NCI-H345 treated with DMSO at 0.1 percent for 48 hours (cell line): ENCODE results near the gene ATF4.
"Not testable (repeated sequence)": the region's sequence is repeated elsewhere in the genome, so short reads cannot be mapped to it uniquely, and the experiment has no call there.

Source experiments
- DNase-seq: peaks from one replicate; lab custom pipeline; 2025; ENCODE audit not compliant: unreplicated experiment; lab: John Stamatoyannopoulos, UW

ATF4 gene

GRCh38 chr22:39510529-39511149, 9.7 kb upstream of the ATF4 start:
- no peak for DNase-seq

- no peak for DNase-seq
Measured at GRCh38 chr22:39511226-39511625, 9.1 kb upstream of the ATF4 start.

- DNase-seq = no peak
Measured at GRCh38 chr22:39512026-39512425, 8.3 kb upstream of the ATF4 start.

DNA sequence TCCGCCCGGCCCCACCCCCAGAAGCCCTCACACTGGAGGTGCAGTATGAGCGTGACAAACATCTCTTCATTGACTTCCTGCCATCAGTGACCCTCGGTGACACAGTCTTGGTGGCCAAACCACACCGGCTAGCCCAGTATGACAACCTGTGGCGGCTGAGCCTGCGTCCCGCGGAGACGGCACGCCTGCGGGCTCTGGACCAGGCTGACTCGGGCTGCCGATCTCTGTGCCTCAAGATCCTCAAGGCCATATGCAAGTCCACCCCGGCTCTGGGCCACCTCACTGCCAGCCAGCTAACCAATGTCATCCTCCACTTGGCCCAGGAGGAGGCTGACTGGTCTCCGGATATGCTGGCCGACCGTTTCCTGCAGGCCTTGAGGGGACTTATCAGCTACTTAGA, 6.6 kb upstream of the ATF4 start:
- DNase-seq = no peak

DNA sequence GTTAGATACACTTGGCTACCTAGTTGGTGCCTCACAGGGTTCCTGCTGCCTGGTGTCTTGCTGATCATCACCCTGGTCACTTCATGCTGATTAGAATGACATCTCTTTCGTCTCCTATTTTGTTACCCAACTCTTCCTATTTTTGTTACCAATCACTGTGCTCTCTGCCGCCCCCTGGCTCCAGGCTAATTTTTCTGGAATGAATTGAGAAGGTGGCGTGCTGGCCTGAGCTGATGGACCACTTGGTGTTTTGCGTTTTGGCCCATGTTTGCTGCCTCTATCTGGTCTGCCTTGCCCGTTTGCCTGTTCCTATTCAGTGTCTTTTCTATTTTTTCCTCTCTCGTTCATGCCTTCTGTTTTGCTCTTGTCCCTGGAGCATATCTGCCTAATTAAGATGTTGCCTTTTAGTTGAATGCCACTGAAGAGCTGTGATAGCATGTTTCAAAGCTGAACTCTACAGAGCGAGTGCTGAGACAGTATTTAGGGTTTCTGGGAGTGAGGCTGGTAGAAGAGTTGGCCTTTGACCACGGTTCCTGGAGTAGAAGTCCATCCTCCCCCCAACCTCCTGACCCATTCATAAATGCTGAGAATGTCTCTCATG, 5.9 kb upstream of the ATF4 start:
- DNase-seq = no peak

GRCh38 chr22:39515266-39516050, 4.9 kb upstream of the ATF4 start:
- DNase-seq = no peak

GRCh38 chr22:39517470-39517869, 2.9 kb upstream of the ATF4 start:
- DNase-seq = no peak

DNA sequence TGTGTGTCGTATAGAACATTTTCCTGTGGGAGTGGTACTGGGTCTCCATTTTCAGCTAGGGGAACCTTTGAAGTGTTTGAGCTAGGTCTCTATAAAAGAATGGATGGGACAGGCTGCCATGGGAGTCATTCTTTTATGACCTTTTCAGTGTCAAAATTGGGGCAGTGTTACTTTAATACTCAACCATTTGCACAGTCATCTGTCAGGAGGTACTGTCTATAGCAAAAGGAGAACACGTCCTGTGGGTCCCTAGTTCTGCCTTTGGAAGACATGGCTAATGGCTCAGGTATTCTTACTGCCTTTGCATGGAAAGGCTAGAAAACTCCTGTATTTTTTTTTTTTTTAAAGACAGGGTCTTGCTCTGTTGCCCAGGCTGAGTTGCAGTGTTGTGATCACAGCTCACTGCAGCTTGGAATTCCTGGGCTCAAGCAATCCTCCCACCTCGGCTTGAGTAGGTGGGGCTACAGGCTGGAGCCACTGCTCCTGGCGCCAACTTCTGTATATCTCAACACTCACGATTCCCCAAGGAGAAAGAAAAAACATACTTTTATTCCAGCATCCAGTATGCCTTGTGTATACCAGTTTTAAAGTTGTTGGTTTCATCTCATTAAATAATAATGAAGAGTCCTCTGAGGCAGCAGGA, 2.1 kb upstream of the ATF4 start:
- no peak for DNase-seq

GRCh38 chr22:39518996-39519680, 1.2 kb upstream of the ATF4 start:
- no peak for DNase-seq

DNA sequence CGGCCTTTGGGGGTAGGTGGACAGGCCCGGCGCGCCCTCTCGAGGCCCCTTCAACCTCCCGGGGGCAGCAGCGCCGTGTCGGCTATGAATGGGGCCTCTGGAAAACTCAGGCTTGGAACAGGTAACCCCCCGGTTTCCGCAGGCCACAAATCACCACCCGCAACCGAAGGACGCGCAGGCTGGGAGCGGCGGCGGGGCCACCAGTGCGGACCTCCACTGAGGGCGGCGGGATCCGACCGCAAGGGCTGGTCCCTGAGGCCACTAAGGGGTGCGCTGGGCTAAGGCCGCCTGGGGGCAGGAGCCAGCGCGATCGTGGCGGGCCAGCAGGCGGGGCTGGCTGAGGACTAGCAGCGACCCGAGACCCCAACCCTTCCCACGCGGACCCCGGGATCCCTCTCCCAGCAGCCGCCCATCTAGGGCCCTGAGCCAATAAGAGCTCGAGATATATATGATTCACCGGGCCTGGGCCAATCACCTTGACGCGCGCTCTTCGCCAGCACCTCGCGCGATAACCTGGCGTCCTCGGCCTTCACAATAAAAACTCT, 609 bp upstream of the ATF4 start:
- DNase-seq = peak; percentile 90

DNA sequence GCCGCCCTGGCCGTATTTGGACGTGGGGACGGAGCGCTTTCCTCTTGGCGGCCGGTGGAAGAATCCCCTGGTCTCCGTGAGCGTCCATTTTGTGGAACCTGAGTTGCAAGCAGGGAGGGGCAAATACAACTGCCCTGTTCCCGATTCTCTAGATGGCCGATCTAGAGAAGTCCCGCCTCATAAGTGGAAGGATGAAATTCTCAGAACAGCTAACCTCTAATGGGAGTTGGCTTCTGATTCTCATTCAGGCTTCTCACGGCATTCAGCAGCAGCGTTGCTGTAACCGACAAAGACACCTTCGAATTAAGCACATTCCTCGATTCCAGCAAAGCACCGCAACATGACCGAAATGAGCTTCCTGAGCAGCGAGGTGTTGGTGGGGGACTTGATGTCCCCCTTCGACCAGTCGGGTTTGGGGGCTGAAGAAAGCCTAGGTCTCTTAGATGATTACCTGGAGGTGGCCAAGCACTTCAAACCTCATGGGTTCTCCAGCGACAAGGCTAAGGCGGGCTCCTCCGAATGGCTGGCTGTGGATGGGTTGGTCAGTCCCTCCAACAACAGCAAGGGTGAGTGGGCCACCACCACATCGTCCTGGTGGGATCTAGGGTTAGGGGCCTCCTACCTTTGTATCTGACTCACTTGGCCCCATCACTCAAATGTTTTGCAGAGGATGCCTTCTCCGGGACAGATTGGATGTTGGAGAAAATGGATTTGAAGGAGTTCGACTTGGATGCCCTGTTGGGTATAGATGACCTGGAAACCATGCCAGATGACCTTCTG, 934 bp downstream of the ATF4 start:
- DNase-seq = not testable (repeated sequence)

DNA sequence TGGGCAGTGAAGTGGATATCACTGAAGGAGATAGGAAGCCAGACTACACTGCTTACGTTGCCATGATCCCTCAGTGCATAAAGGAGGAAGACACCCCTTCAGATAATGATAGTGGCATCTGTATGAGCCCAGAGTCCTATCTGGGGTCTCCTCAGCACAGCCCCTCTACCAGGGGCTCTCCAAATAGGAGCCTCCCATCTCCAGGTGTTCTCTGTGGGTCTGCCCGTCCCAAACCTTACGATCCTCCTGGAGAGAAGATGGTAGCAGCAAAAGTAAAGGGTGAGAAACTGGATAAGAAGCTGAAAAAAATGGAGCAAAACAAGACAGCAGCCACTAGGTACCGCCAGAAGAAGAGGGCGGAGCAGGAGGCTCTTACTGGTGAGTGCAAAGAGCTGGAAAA, 1.7 kb downstream of the ATF4 start:
- not testable (repeated sequence) for DNase-seq

DNA sequence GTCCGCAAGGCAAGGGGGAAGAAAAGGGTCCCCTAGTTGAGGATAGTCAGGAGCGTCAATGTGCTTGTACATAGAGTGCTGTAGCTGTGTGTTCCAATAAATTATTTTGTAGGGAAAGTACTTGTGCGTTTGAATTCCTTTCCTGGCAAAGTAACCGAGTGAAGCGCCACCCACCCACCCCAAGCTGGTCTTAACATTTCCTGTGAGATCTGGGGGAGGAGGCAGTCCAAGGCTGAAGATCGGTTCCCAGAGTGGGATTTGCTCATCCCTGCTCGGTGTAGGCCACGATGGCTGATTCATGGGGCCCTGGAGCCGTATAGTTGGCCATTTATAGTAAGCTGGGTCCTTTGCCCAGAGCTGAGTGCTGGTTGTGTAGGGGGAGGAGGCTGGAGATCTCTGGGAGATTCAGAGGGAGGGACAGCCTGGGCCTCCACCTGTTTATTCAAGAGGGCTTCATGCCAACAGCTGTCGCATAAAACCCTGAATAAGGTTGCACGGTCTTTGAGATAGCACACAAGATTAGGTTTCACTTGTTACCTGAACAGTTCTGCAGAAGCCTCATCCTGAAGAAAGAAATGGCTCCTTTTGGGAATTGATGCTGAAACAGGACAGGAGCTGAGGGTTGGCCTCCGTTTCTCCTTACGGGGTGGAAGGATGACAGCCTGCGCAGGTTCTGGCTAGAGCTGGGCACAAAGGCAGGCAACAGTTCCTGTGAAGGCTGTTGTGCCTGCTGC, 2.4 kb downstream of the ATF4 start:
- peak; percentile 52 for DNase-seq

DNA sequence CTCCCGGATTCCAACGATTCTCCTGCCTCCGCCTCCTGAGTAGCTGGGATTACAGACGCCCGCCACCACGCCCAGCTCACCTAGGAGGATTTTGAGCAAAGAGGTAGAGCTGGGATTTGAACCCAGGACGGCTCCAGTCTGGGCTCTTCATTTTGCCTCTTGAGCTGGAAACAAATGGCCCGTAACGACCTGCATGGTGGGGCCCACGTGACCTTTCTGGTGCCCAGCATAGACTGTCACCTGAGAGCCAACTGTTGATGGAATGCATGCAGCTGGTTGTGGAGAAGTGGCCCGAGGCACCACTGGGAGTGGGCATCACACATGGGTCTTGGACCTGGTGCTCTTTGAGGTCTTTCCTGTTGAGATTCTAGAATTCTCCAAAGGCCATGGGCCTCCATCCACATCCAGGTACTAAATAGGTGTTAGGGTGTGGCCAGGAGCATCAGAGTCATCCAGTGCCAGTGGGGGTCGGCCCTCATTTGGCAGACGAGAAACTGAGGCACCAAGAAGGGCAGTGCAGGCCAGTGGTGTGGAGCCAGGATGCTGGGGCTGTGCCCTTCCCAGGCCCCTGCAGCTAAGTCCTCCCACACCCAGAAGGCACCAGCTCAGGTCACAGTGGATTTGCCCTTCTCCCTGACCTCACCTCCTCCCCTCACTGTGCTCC, 3.9 kb downstream of the ATF4 start:
- DNase-seq = no peak

DNA sequence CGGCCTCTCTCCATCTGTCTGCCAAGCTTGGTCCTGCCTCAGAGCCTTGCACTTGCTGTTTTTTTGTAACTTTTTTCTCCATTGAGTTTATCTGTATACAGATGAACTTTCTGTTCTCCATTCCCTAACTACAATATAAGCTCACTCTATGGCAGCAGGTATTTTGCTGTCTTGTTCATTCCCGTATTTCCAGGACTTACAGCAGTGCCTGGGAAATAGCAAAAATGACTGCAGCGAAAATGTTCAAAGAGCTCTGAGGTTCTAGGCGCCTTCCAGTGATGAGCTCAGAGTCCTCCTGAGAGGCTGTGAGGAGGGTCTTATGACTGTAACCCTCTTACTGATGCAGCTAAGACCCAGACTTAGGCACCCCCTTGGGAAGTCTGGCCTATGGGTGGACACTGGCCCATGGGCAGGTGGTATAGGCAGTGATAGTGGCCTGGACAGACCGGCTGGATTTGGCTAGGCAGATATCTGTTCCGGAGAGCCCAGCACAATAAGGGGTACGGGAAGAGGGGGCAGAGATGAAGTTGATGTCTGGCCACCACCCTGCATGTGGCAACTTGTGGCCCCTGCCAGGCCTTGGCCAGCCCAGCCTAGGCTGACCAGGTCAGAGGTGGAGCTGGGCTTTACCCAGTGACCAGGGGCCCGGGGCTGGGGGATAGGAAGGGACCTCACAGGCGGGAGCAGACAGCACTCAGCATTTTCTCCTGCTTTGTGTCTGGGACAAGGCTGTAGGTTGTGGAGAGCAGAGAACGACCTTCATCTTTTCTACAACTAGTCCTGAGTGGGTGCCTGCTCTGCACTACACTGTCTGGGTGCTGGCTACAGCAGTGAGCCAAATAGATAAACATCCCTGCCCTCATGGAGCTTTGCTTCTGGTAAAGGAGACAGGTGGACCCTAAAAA, 4.6 kb downstream of the ATF4 start:
- DNase-seq = no peak

DNA sequence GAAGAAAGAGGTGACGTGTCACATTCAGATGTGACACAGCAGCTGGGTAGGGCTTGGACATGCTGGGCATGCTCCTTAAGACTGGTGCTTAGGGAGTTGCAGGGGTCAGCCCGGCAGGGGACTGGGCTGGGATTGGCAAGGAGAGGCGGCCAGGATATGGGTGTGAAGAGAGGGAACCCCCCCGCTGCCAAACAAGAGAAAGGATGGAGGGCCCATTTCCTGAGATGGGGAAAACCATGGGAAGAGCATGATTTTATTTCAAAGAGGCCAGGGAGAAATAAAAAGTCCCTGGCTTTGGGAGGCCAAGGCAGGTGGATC, 5.3 kb downstream of the ATF4 start:
- DNase-seq = no peak

DNA sequence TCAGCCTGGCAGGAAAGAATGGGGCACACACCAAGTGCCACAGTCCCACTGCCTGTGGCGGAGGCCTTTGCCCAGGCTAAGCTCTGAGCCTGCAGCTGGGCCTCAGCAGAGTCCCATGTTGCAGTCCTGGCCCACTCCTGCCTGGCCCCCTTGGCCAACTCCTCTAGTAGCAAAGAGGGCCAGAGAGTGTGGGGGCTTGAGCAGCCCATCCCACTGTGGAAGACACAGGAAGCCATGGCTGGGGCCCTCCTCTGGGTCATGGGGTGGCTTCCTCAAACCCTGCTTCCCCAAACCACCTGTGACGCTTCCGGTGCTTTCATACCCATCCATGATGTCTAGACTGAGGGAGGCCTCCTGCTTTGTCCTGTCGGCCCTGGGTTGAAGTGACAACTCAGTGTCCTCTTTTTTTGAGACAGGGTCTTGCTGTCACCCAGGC, 6.4 kb downstream of the ATF4 start:
- no peak for DNase-seq

- no peak for DNase-seq
Measured at GRCh38 chr22:39527481-39527961, 7.2 kb downstream of the ATF4 start.
